Stimulated activated CD4-positive, alpha-beta T cell treated with anti-CD3 and anti-CD28 coated beads, Interleukin-4, amount 100 ng/mL, for 4 hours (primary cell): ENCODE measurements around the gene PRR32.
"Not testable (repeated sequence)": the region's sequence is repeated elsewhere in the genome, so short reads cannot be mapped to it uniquely, and the experiment has no call there.

Experiments
- DNase-seq, 2 experiments: peaks; one replicate each; pipeline ENCODE4 v3.0.0-alpha.2; 2020

The PRR32 gene

GRCh38 chrX:126819429-126819828 is at the start of gene PRR32:
Gene PRR32, plus strand, starts transcription at chrX:126819729. Its CDS starts 115 bp downstream, at chrX:126819844.
- no peak for DNase-seq

GRCh38 chrX:126770179-126770578 is 49.4 kb upstream of the PRR32 start:
- no peak for DNase-seq

- no peak for DNase-seq
Observed at GRCh38 chrX:126785539-126785938, 34.0 kb upstream of the PRR32 start.

- no peak for DNase-seq
Observed at GRCh38 chrX:126799059-126799458, 20.5 kb upstream of the PRR32 start.

- not testable (repeated sequence) for DNase-seq
Observed at GRCh38 chrX:126806784-126807183, 12.7 kb upstream of the PRR32 start.

GRCh38 chrX:126815806-126816205 is 3.7 kb upstream of the PRR32 start:
- DNase-seq, result no peak

GRCh38 chrX:126820700-126821420 is 1.3 kb downstream of the PRR32 start:
- no peak for DNase-seq

- no peak for DNase-seq
Observed at GRCh38 chrX:126824338-126825007, 4.9 kb downstream of the PRR32 start.

- no peak for DNase-seq
Observed at GRCh38 chrX:126825566-126826193, 6.2 kb downstream of the PRR32 start.

GRCh38 chrX:126836186-126836585 is 16.7 kb downstream of the PRR32 start:
- no peak for DNase-seq

GRCh38 chrX:126847143-126847542 is 27.6 kb downstream of the PRR32 start:
- no peak for DNase-seq

- no peak for DNase-seq
Observed at GRCh38 chrX:126855839-126856524, 36.5 kb downstream of the PRR32 start.
